ENCODE data around the gene OTUD7B.
A peak's percentile ranks its signal among the peaks of the same experiment; 100 is the strongest.

Gene OTUD7B

GRCh38 chr1:149896575-149896974 is 114.0 kb downstream of the OTUD7B start:
- no peak overlapping the region for H3K4me3 Mint-ChIP-seq
- H3K4me1 Mint-ChIP-seq, result peaks cover 18% of the 10 kb centered on the region
- DNase-seq (ENCODE audit: low spot score in 2 of 2) (no peak), ATAC-seq (replicated peaks; ENCODE audit: extremely low read depth, poor library complexity, severe bottlenecking) (no peak)
- no peaks in the 10 kb centered on the region for H3K27me3 Mint-ChIP-seq
- H3K27ac Mint-ChIP-seq (ENCODE audit: low read depth), result no peak overlapping the region
- no peaks in the 10 kb centered on the region for H3K9me3 Mint-ChIP-seq
- peaks cover 1% of the 10 kb centered on the region for H3K36me3 Mint-ChIP-seq (ENCODE audit: insufficient read depth)

GRCh38 chr1:149888999-149889289 is 121.6 kb downstream of the OTUD7B start:
- Mint-ChIP-seq H3K4me3 (no peak overlapping the region), H3K9me3 (no peaks in the 10 kb centered on the region), H3K27ac (ENCODE audit: low read depth) (no peak overlapping the region), H3K4me1 (no peaks in the 10 kb centered on the region), H3K27me3 (no peaks in the 10 kb centered on the region), H3K36me3 (ENCODE audit: insufficient read depth) (no peaks in the 10 kb centered on the region)
- ATAC-seq (replicated peaks; ENCODE audit: extremely low read depth, poor library complexity, severe bottlenecking), result no peak
- DNase-seq (ENCODE audit: low spot score in 2 of 2), result no peak

GRCh38 chr1:149888247-149888998 is 122.1 kb downstream of the OTUD7B start:
- ATAC-seq (replicated peaks; ENCODE audit: extremely low read depth, poor library complexity, severe bottlenecking), result peak; percentile 10
- no peaks in the 10 kb centered on the region for H3K9me3 Mint-ChIP-seq
- peak in 1 of 2 donors; percentile 41 for DNase-seq (ENCODE audit: low spot score in 2 of 2)
- H3K27ac Mint-ChIP-seq (ENCODE audit: low read depth), result no peak overlapping the region
- no peak overlapping the region for H3K4me3 Mint-ChIP-seq
- H3K27me3 Mint-ChIP-seq, result no peaks in the 10 kb centered on the region
- no peaks in the 10 kb centered on the region for H3K36me3 Mint-ChIP-seq (ENCODE audit: insufficient read depth)
- no peaks in the 10 kb centered on the region for H3K4me1 Mint-ChIP-seq
